ENCODE data around the gene ETFA.
"Not testable (repeated sequence)": the region's sequence is repeated elsewhere in the genome, so short reads cannot be mapped to it uniquely, and the experiment has no call there.

The ETFA gene

GRCh38 chr15:76299786-76300185, 11.5 kb downstream of the ETFA start:
- 92 to 100% methylated on average over 1 of the region's 1 CpG for WGBS, 2 experiments
- H3K4me3 ChIP-seq (ENCODE audit: insufficient read depth, low read depth, low read length) = no peak overlapping the region
- peaks cover 3% of the 10 kb centered on the region for H3K4me1 ChIP-seq (ENCODE audit: control insufficient read depth, insufficient read depth, low read length)
- no peak overlapping the region for H3K27ac ChIP-seq (ENCODE audit: insufficient read depth, low read depth, low read length, poor library complexity, severe bottlenecking)
- no peaks in the 10 kb centered on the region for H3K36me3 ChIP-seq (ENCODE audit: control insufficient read depth, insufficient read depth, low read length)
- no peaks in the 10 kb centered on the region for H3K27me3 ChIP-seq (ENCODE audit: control insufficient read depth, insufficient read depth, low read length, poor library complexity, severe bottlenecking)
- H3K9me3 ChIP-seq (ENCODE audit: control insufficient read depth, low read length) = no peaks in the 10 kb centered on the region

- Histone ChIP-seq H3K4me3 (ENCODE audit: insufficient read depth, low read depth, low read length) (no peak overlapping the region), H3K9me3 (ENCODE audit: control insufficient read depth, low read length) (no peaks in the 10 kb centered on the region), H3K4me1 (ENCODE audit: control insufficient read depth, insufficient read depth, low read length) (peaks cover 3% of the 10 kb centered on the region), H3K27me3 (ENCODE audit: control insufficient read depth, insufficient read depth, low read length, poor library complexity, severe bottlenecking) (no peaks in the 10 kb centered on the region), H3K27ac (ENCODE audit: insufficient read depth, low read depth, low read length, poor library complexity, severe bottlenecking) (no peak overlapping the region), H3K36me3 (ENCODE audit: control insufficient read depth, insufficient read depth, low read length) (no peaks in the 10 kb centered on the region)
- 88 to 91% methylated on average over 3 of the region's 3 CpGs for WGBS, 2 experiments
Measured at GRCh38 chr15:76298986-76299385, 12.3 kb downstream of the ETFA start.

GRCh38 chr15:76297951-76298350, 13.3 kb downstream of the ETFA start:
- not testable (repeated sequence) for H3K4me1 ChIP-seq (ENCODE audit: control insufficient read depth, insufficient read depth, low read length); H3K36me3 ChIP-seq (ENCODE audit: control insufficient read depth, insufficient read depth, low read length); H3K27me3 ChIP-seq (ENCODE audit: control insufficient read depth, insufficient read depth, low read length, poor library complexity, severe bottlenecking); H3K9me3 ChIP-seq (ENCODE audit: control insufficient read depth, low read length); H3K27ac ChIP-seq (ENCODE audit: insufficient read depth, low read depth, low read length, poor library complexity, severe bottlenecking); H3K4me3 ChIP-seq (ENCODE audit: insufficient read depth, low read depth, low read length)
- 90 to 92% methylated on average over 4 of the region's 4 CpGs for WGBS, 2 experiments

- H3K4me3 ChIP-seq (ENCODE audit: insufficient read depth, low read depth, low read length) = no peak overlapping the region
- 92 to 96% methylated on average over 1 of the region's 1 CpG for WGBS, 2 experiments
- no peaks in the 10 kb centered on the region for H3K27me3 ChIP-seq (ENCODE audit: control insufficient read depth, insufficient read depth, low read length, poor library complexity, severe bottlenecking)
Measured at GRCh38 chr15:76296849-76297248, 14.4 kb downstream of the ETFA start.

GRCh38 chr15:76294463-76294862, 16.8 kb downstream of the ETFA start:
- H3K27me3 ChIP-seq (ENCODE audit: control insufficient read depth, insufficient read depth, low read length, poor library complexity, severe bottlenecking); H3K9me3 ChIP-seq (ENCODE audit: control insufficient read depth, low read length); H3K4me1 ChIP-seq (ENCODE audit: control insufficient read depth, insufficient read depth, low read length); H3K4me3 ChIP-seq (ENCODE audit: insufficient read depth, low read depth, low read length); H3K36me3 ChIP-seq (ENCODE audit: control insufficient read depth, insufficient read depth, low read length); H3K27ac ChIP-seq (ENCODE audit: insufficient read depth, low read depth, low read length, poor library complexity, severe bottlenecking): not testable (repeated sequence)
- WGBS, 2 experiments = 78 to 85% methylated on average over 1 of the region's 1 CpG

More at GRCh38 chr15:76296849-76297248, 14.4 kb downstream of the ETFA start:
- no peak overlapping the region for H3K27ac ChIP-seq (ENCODE audit: insufficient read depth, low read depth, low read length, poor library complexity, severe bottlenecking)
- no peaks in the 10 kb centered on the region for H3K4me1 ChIP-seq (ENCODE audit: control insufficient read depth, insufficient read depth, low read length)
- H3K36me3 ChIP-seq (ENCODE audit: control insufficient read depth, insufficient read depth, low read length) = no peaks in the 10 kb centered on the region
- no peaks in the 10 kb centered on the region for H3K9me3 ChIP-seq (ENCODE audit: control insufficient read depth, low read length)

GRCh38 chr15:76293361-76293760, 17.9 kb downstream of the ETFA start:
- Histone ChIP-seq H3K27ac (ENCODE audit: insufficient read depth, low read depth, low read length, poor library complexity, severe bottlenecking) (no peak overlapping the region), H3K27me3 (ENCODE audit: control insufficient read depth, insufficient read depth, low read length, poor library complexity, severe bottlenecking) (no peaks in the 10 kb centered on the region), H3K36me3 (ENCODE audit: control insufficient read depth, insufficient read depth, low read length) (no peaks in the 10 kb centered on the region), H3K9me3 (ENCODE audit: control insufficient read depth, low read length) (no peaks in the 10 kb centered on the region), H3K4me1 (ENCODE audit: control insufficient read depth, insufficient read depth, low read length) (no peaks in the 10 kb centered on the region), H3K4me3 (ENCODE audit: insufficient read depth, low read depth, low read length) (no peak overlapping the region)
- 96 to 100% methylated on average over 1 of the region's 1 CpG for WGBS, 2 experiments

GRCh38 chr15:76289582-76289981, 21.7 kb downstream of the ETFA start:
- Histone ChIP-seq H3K36me3 (ENCODE audit: control insufficient read depth, insufficient read depth, low read length) (no peaks in the 10 kb centered on the region), H3K27ac (ENCODE audit: insufficient read depth, low read depth, low read length, poor library complexity, severe bottlenecking) (no peak overlapping the region), H3K9me3 (ENCODE audit: control insufficient read depth, low read length) (no peaks in the 10 kb centered on the region), H3K4me1 (ENCODE audit: control insufficient read depth, insufficient read depth, low read length) (no peaks in the 10 kb centered on the region), H3K4me3 (ENCODE audit: insufficient read depth, low read depth, low read length) (no peak overlapping the region), H3K27me3 (ENCODE audit: control insufficient read depth, insufficient read depth, low read length, poor library complexity, severe bottlenecking) (no peaks in the 10 kb centered on the region)
- WGBS, 2 experiments = 90 to 95% methylated on average over 3 of the region's 3 CpGs

GRCh38 chr15:76286271-76286879, 24.9 kb downstream of the ETFA start:
- no peaks in the 10 kb centered on the region for H3K9me3 ChIP-seq (ENCODE audit: control insufficient read depth, low read length)
- WGBS, 2 experiments = 92 to 95% methylated on average over 4 of the region's 4 CpGs
- H3K4me1 ChIP-seq (ENCODE audit: control insufficient read depth, insufficient read depth, low read length) = no peaks in the 10 kb centered on the region
- peaks cover 2% of the 10 kb centered on the region for H3K36me3 ChIP-seq (ENCODE audit: control insufficient read depth, insufficient read depth, low read length)
- no peak overlapping the region for H3K27ac ChIP-seq (ENCODE audit: insufficient read depth, low read depth, low read length, poor library complexity, severe bottlenecking)
- no peaks in the 10 kb centered on the region for H3K27me3 ChIP-seq (ENCODE audit: control insufficient read depth, insufficient read depth, low read length, poor library complexity, severe bottlenecking)
- no peak overlapping the region for H3K4me3 ChIP-seq (ENCODE audit: insufficient read depth, low read depth, low read length)

- no peaks in the 10 kb centered on the region for H3K27me3 ChIP-seq (ENCODE audit: control insufficient read depth, insufficient read depth, low read length, poor library complexity, severe bottlenecking)
- no peak overlapping the region for H3K27ac ChIP-seq (ENCODE audit: insufficient read depth, low read depth, low read length, poor library complexity, severe bottlenecking)
- no peaks in the 10 kb centered on the region for H3K9me3 ChIP-seq (ENCODE audit: control insufficient read depth, low read length)
- no peak overlapping the region for H3K4me3 ChIP-seq (ENCODE audit: insufficient read depth, low read depth, low read length)
- H3K36me3 ChIP-seq (ENCODE audit: control insufficient read depth, insufficient read depth, low read length) = peaks cover 2% of the 10 kb centered on the region
- WGBS, 2 experiments = 90 to 100% methylated on average over 1 of the region's 1 CpG
- no peaks in the 10 kb centered on the region for H3K4me1 ChIP-seq (ENCODE audit: control insufficient read depth, insufficient read depth, low read length)
Measured at GRCh38 chr15:76285241-76285825, 25.9 kb downstream of the ETFA start.

- Histone ChIP-seq H3K36me3 (ENCODE audit: control insufficient read depth, insufficient read depth, low read length) (peaks cover 2% of the 10 kb centered on the region), H3K27ac (ENCODE audit: insufficient read depth, low read depth, low read length, poor library complexity, severe bottlenecking) (no peak overlapping the region), H3K27me3 (ENCODE audit: control insufficient read depth, insufficient read depth, low read length, poor library complexity, severe bottlenecking) (no peaks in the 10 kb centered on the region), H3K9me3 (ENCODE audit: control insufficient read depth, low read length) (no peaks in the 10 kb centered on the region), H3K4me1 (ENCODE audit: control insufficient read depth, insufficient read depth, low read length) (no peaks in the 10 kb centered on the region), H3K4me3 (ENCODE audit: insufficient read depth, low read depth, low read length) (no peak overlapping the region)
- 92 to 100% methylated on average over 2 of the region's 3 CpGs for WGBS, 2 experiments
Measured at GRCh38 chr15:76282465-76282864, 28.8 kb downstream of the ETFA start.

All from ectodermal cell (in vitro differentiated cells).